ENCODE results near the gene CD248.

Gene CD248

GRCh38 chr11:66346476-66347424 lies 29.9 kb upstream of the CD248 start (continued):
- TF ChIP-seq ZBTB17 (tag by site-specific recombination; IDR thresholded peaks at IDR 0.05) (no peak), SCRT1 (tag by site-specific recombination; IDR thresholded peaks at IDR 0.05; ENCODE audit: borderline replicate concordance) (no peak), ZSCAN23 (tag by site-specific recombination; IDR thresholded peaks at IDR 0.05) (no peak)

- H3K36me3 ChIP-seq (ENCODE audit: control insufficient read depth in 2 of 2, insufficient read depth in 1 of 2, low read length in 2 of 2), result peaks cover 0 to 35% of the 10 kb centered on the region in 2 experiments; a peak in 2 of 3 replicates
- peak overlapping the region; percentile 13; the same call in 1 of the 2 replicates for H3K27ac ChIP-seq (ENCODE audit: extremely low read depth, low read depth, low read length)
- CTCF ChIA-PET, result interaction anchor here (0.6 to 3.8 kb wide), 11 partner anchors 10 to 232 kb away, joined by 3 to 28 read pairs (median 4); no protein-coding TSS in a partner anchor
- no peaks in the 10 kb centered on the region for H3K9me3 ChIP-seq (ENCODE audit: control insufficient read depth, insufficient read depth, low read depth, low read length)
- H3K4me3 ChIP-seq (ENCODE audit: low read depth, low read length), result peak overlapping the region; percentile 35
- TF ChIP-seq ZBTB17 (tag by site-specific recombination; IDR thresholded peaks at IDR 0.05), result no peak
- TF ChIP-seq HOXD13 (CRISPR knock-in tag; IDR thresholded peaks at IDR 0.05; ENCODE audit: borderline replicate concordance), result no peak
- TF ChIP-seq AEBP2 (tag by site-specific recombination; IDR thresholded peaks at IDR 0.05; ENCODE audit: borderline replicate concordance), result no peak
- no peak for TF ChIP-seq ZNF391 (tag by site-specific recombination; IDR thresholded peaks at IDR 0.05; ENCODE audit: borderline replicate concordance, low read depth)
- TF ChIP-seq ZNF311 (tag by site-specific recombination; IDR thresholded peaks at IDR 0.05; ENCODE audit: borderline replicate concordance), result no peak
- no peak for TF ChIP-seq OSR2 (tag by site-specific recombination; IDR thresholded peaks at IDR 0.05)
- no peak for TF ChIP-seq ZNF138 (tag by site-specific recombination; IDR thresholded peaks at IDR 0.05; ENCODE audit: borderline replicate concordance)
- TF ChIP-seq EGR2 (tag by site-specific recombination; IDR thresholded peaks at IDR 0.05; ENCODE audit: low read depth), result no peak
- no peak for TF ChIP-seq ZNF48 (tag by site-specific recombination; IDR thresholded peaks at IDR 0.05)
- TF ChIP-seq PRDM4 (tag by site-specific recombination; IDR thresholded peaks at IDR 0.05), result no peak
- no peak for TF ChIP-seq ZNF664 (tag by site-specific recombination; IDR thresholded peaks at IDR 0.05)
- TF ChIP-seq ZNF148 (tag by site-specific recombination; IDR thresholded peaks at IDR 0.05; ENCODE audit: borderline replicate concordance), result no peak
- TF ChIP-seq ZNF513 (tag by site-specific recombination; IDR thresholded peaks at IDR 0.05), result no peak
- no peak for TF ChIP-seq GFI1B (tag by site-specific recombination; IDR thresholded peaks at IDR 0.05)
- no peaks in the 10 kb centered on the region for H3K4me1 ChIP-seq (ENCODE audit: control insufficient read depth, insufficient read depth, low read length)
- POLR2A ChIA-PET, result interaction anchor here (0.6 to 4.3 kb wide), 5 partner anchors 10 to 67 kb away, joined by 3 to 18 read pairs (median 7); partner anchors contain the start of genes RIN1, SLC29A2 and YIF1A
These were observed 28.4 kb upstream of the CD248 start for GRCh38 chr11:66345316-66345649.
